Mucosa of descending colon (tissue), 3 donors: ENCODE data around the gene DECR2. TPM values are rescaled to one million over a fixed set of nuclear protein-coding genes. Genes with fewer than 3 reads are reported as not detected.

ENCODE experiments used
- ATAC-seq: fragments of 200-7000 bp; cut with Tn5 transposase; one replicate; pipeline ENCODE4 v1.9.1; 2020; ENCODE audit warnings: mild to moderate bottlenecking, moderate library complexity
- DNase-seq, 3 donors: peaks; one replicate each; pipeline ENCODE4 v3.0.0-alpha.2; 2020
- H3K36me3 ChIP-seq: fragments of 200-600 bp; one replicate; pipeline ENCODE4 v1.8.0; 2021; ENCODE audit warnings: low read depth, mild to moderate bottlenecking
- H3K4me1 ChIP-seq: fragments of 200-600 bp; one replicate; pipeline ENCODE4 v1.8.0; 2021; ENCODE audit warnings: low read depth, mild to moderate bottlenecking
- H3K4me3 ChIP-seq: fragments of 200-600 bp; one replicate; pipeline ENCODE4 v1.8.0; 2021; ENCODE audit warnings: mild to moderate bottlenecking
- H3K9me3 ChIP-seq: fragments of 200-600 bp; one replicate; pipeline ENCODE4 v1.8.0; 2021; ENCODE audit warnings: mild to moderate bottlenecking
- CTCF ChIP-seq: fragments of 200-600 bp; IDR thresholded peaks from one replicate; pipeline ENCODE4 v1.8.0; 2022; ENCODE audit warnings: antibody characterized with exemption, mild to moderate bottlenecking
- intact Hi-C, 2 donors: fragments of 100-400 bp; cut with DNase I in 1 of 2; cut with micrococcal nuclease in 1 of 2; formaldehyde crosslinking; loops; one replicate each; pipeline versions ENCODE4 v1.11.0 to v1.11.1; 2022; cut with DNase I, micrococcal nuclease
- total RNA-seq, 3 donors: library from RNA; stranded (reverse); fragmentation: NEBNext Ultra II Directional in 2 of 3; extraction: Animal tissue kit (Norgen Biotek cat#: 25700) in 2 of 3; gene quantifications; one replicate each; pipeline versions ENCODE4 v1.2.1 to v1.2.4, GENCODE V29; 2021 to 2023
- donor health status: DM: no; HTN: no; CAD: no; lungs with moderate emphysema.
- donor health status: DM: no; HTN: no; CAD: no.
- donor health status: DM: no; HTN: yes; CAD: no.

Gene DECR2
- total RNA-seq, 3 donors from 2014 or later: 39.5 to 64.3 (median 56.0) TPM

- intact Hi-C loops: no loop called here
- no peak for TF ChIP-seq CTCF
- peaks cover 5% of the 10 kb centered on the region for H3K4me1 ChIP-seq
- H3K9me3 ChIP-seq: no peaks in the 10 kb centered on the region
- no peak for ATAC-seq
- H3K4me3 ChIP-seq: no peak overlapping the region
- DNase-seq: no peak
- no peaks in the 10 kb centered on the region for H3K36me3 ChIP-seq
These were observed 9.1 kb upstream of the DECR2 start for GRCh38 chr16:392450-393030.

- TF ChIP-seq CTCF: no peak
- no peaks in the 10 kb centered on the region for H3K9me3 ChIP-seq
- intact Hi-C loops: no loop called here
- peaks cover 10% of the 10 kb centered on the region for H3K4me1 ChIP-seq
- no peak overlapping the region for H3K4me3 ChIP-seq
- no peaks in the 10 kb centered on the region for H3K36me3 ChIP-seq
- no peak for DNase-seq
- no peak for ATAC-seq
These were observed 5.5 kb upstream of the DECR2 start for GRCh38 chr16:396199-396598.

GRCh38 chr16:396605-397004 is 5.1 kb upstream of the DECR2 start:
- no peaks in the 10 kb centered on the region for H3K9me3 ChIP-seq
- intact Hi-C loops: no loop called here
- H3K4me1 ChIP-seq: peaks cover 10% of the 10 kb centered on the region
- no peaks in the 10 kb centered on the region for H3K36me3 ChIP-seq
- no peak for ATAC-seq
- DNase-seq: peak in 1 of 3 donors; percentile 58
- no peak overlapping the region for H3K4me3 ChIP-seq
- TF ChIP-seq CTCF: no peak

- Histone ChIP-seq H3K9me3 (no peaks in the 10 kb centered on the region), H3K4me1 (peaks cover 10% of the 10 kb centered on the region), H3K36me3 (no peaks in the 10 kb centered on the region), H3K4me3 (peak within 1 kb of the TSS; percentile 19)
- DNase-seq (peak in 1 of 3 donors; percentile 58), ATAC-seq (no peak)
- intact Hi-C loops: no loop called here
- TF ChIP-seq CTCF: no peak
These were observed 4.5 kb upstream of the DECR2 start, which contains the start of gene NME4 for GRCh38 chr16:397135-397661. TSS of gene NME4 (plus strand) at chr16:397199. CDS start at chr16:397223, 24 bp downstream.

- TF ChIP-seq CTCF: no peak
- ATAC-seq (peak; percentile 30), DNase-seq (peak; percentile 70 to 84 (median 78))
- Histone ChIP-seq H3K9me3 (no peaks in the 10 kb centered on the region), H3K36me3 (no peaks in the 10 kb centered on the region), H3K4me1 (peaks cover 10% of the 10 kb centered on the region), H3K4me3 (no peak overlapping the region)
- intact Hi-C loops: no loop called here
These were observed 3.9 kb upstream of the DECR2 start for GRCh38 chr16:397736-398332.
